ENCODE results near the gene ZNF345. TPM values are rescaled to one million over a fixed set of nuclear protein-coding genes. Genes with fewer than 3 reads are reported as not detected.

The ZNF345 gene
- total RNA-seq, 4 donors from 2014 or later: 6.1 to 11.8 (median 7.3) TPM

- DNase-seq (ENCODE audit: low spot score in 2 of 2): no peak
- WGBS, 2 donors: 97 to 98% methylated on average over 9 of the region's 9 CpGs
- H3K4me3 ChIP-seq: no peak overlapping the region
- H3K9me3 ChIP-seq: peaks cover 0 to 45% (median 1%) of the 10 kb centered on the region in 4 donors
- TF ChIP-seq CTCF (IDR thresholded peaks at IDR 0.05): no peak
- TF ChIP-seq POLR2A (IDR thresholded peaks at IDR 0.05): no peak
- no peak for TF ChIP-seq EP300 (IDR thresholded peaks at IDR 0.05)
- no peak overlapping the region for H3K27ac ChIP-seq
- H3K27me3 ChIP-seq: no peaks in the 10 kb centered on the region
- H3K4me1 ChIP-seq: peaks cover 0 to 22% (median 5%) of the 10 kb centered on the region in 4 donors
- peaks cover 0 to 73% (median 2%) of the 10 kb centered on the region in 3 donors for H3K36me3 ChIP-seq
Measured at GRCh38 chr19:36918090-36918489, 67.4 kb downstream of the ZNF345 start.

Small RNAs within 50 kb of the gene (small RNA-seq; reads per million reads assigned to genes)
- not detected for gene RF00019

Other genes starting within 250 kb of the ZNF345 start
- gene ZNF382, start 245.6 kb upstream of the ZNF345 start, total RNA-seq: 10 to 100 TPM in 1 of 4 donors, 1 to 10 TPM in 3; 6.9 to 10.1 (median 9.4) TPM
- 10 to 100 TPM in 1 of 4 donors, 1 to 10 TPM in 3; 5.0 to 17.4 (median 6.6) TPM for gene ZNF461, start 184.0 kb upstream of the ZNF345 start, total RNA-seq
- gene ZNF567, start 163.3 kb upstream of the ZNF345 start, total RNA-seq: 10 to 100 TPM in 1 of 4 donors, 1 to 10 TPM in 3; 6.7 to 12.7 (median 8.7) TPM
- gene ZNF850, start 78.1 kb upstream of the ZNF345 start, total RNA-seq: 1 to 10 TPM; 2.4 to 3.3 (median 3.1) TPM
- gene ZNF790, start 12.5 kb upstream of the ZNF345 start, total RNA-seq: 10 to 100 TPM in 1 of 4 donors, 1 to 10 TPM in 3; 4.5 to 12.6 (median 7.9) TPM
- gene ZNF829, start 65.4 kb downstream of the ZNF345 start, total RNA-seq: 1 to 10 TPM; 3.3 to 6.5 (median 4.1) TPM
- 10 to 100 TPM in 3 of 4 donors, 1 to 10 TPM in 1; 8.7 to 23.7 (median 12.6) TPM for gene ZNF568, start 65.5 kb downstream of the ZNF345 start, total RNA-seq
- gene ZNF420, start 227.6 kb downstream of the ZNF345 start, total RNA-seq: 10 to 100 TPM in 2 of 4 donors, 1 to 10 TPM in 2; 8.7 to 13.5 (median 10.5) TPM

All from tibial nerve (tissue), 4 donors.